ENCODE results near the gene SLC2A9. TPM values are rescaled to one million over a fixed set of nuclear protein-coding genes. Genes with fewer than 3 reads are reported as not detected.
A peak's percentile ranks its signal among the peaks of the same experiment; 100 is the strongest.
"Not testable (repeated sequence)": the region's sequence is repeated elsewhere in the genome, so short reads cannot be mapped to it uniquely, and the experiment has no call there.

Gene SLC2A9
- total RNA-seq, 2 experiments from 2014 or later = 0.77 to 1.6 TPM

- DNase-seq (no peak), ATAC-seq (ENCODE audit: low read depth) (no peak)
- no peaks in the 10 kb centered on the region for H3K9me3 Mint-ChIP-seq
- peaks cover 13% of the 10 kb centered on the region for H3K4me1 Mint-ChIP-seq
- no peak overlapping the region for H3K27ac Mint-ChIP-seq
- H3K36me3 Mint-ChIP-seq = peaks cover 3% of the 10 kb centered on the region
- POLR2A ChIA-PET = no interaction called here
- H3K27me3 Mint-ChIP-seq = no peaks in the 10 kb centered on the region
- no peak overlapping the region for H3K4me3 Mint-ChIP-seq
Observed at GRCh38 chr4:9989918-9990635, 31.2 kb downstream of the SLC2A9 start.

- DNase-seq = no peak
- Mint-ChIP-seq H3K36me3 (peaks cover 2% of the 10 kb centered on the region), H3K9me3 (no peaks in the 10 kb centered on the region), H3K4me1 (peaks cover 3% of the 10 kb centered on the region), H3K4me3 (no peak overlapping the region), H3K27ac (no peak overlapping the region), H3K27me3 (no peaks in the 10 kb centered on the region)
- POLR2A ChIA-PET = no interaction called here
- ATAC-seq (ENCODE audit: low read depth) = no peak
Observed at GRCh38 chr4:9988933-9989332, 32.4 kb downstream of the SLC2A9 start.

DNA sequence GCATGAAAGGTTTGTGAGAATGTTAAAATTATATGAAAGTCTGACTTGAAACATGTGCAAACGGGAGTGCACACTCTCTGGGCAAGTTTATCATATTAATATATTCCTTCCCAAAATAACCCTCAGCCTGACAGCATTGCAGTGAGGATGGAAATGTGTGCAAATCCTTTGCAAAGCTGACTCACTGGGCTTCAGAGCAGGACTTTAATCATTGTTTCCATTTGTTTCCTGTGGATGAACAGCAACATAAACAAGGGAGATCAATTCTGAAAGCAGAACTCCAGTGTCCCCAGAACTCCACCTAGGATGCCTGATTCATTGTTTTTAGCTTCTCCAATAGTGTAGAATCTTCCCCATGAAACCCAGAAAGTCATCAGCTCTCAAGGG is 32.9 kb downstream of the SLC2A9 start:
- Mint-ChIP-seq H3K4me1 (no peaks in the 10 kb centered on the region), H3K9me3 (no peaks in the 10 kb centered on the region), H3K36me3 (peaks cover 2% of the 10 kb centered on the region), H3K4me3 (no peak overlapping the region), H3K27me3 (no peaks in the 10 kb centered on the region), H3K27ac (no peak overlapping the region)
- no peak for DNase-seq
- POLR2A ChIA-PET = no interaction called here
- no peak for ATAC-seq (ENCODE audit: low read depth)

- no peak for DNase-seq
- H3K9me3 Mint-ChIP-seq = no peaks in the 10 kb centered on the region
- H3K4me1 Mint-ChIP-seq = no peaks in the 10 kb centered on the region
- H3K27ac Mint-ChIP-seq = no peak overlapping the region
- ATAC-seq (ENCODE audit: low read depth) = no peak
- no peaks in the 10 kb centered on the region for H3K27me3 Mint-ChIP-seq
- H3K4me3 Mint-ChIP-seq = no peak overlapping the region
- peaks cover 2% of the 10 kb centered on the region for H3K36me3 Mint-ChIP-seq
- POLR2A ChIA-PET = no interaction called here
Observed at GRCh38 chr4:9987749-9988362, 33.4 kb downstream of the SLC2A9 start.

DNA sequence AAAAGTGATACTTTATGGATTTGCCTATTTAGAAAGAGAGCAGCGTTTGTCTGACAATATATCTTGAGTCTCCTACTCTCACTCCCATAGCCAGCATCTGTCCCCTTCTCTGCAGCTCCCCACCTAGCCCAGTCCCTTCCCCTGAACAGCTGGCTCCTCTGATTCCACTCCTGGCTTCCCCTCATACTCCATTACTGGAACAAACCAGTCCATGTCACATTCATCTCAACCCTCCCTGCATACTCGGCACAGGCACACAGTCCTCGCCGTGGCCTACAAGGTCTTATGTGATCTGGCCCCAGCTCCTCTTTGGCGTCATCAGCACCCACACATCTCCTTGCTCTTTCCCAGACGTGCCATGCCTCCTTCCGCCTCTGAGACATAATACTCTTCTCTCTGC is 36.7 kb downstream of the SLC2A9 start:
- peaks cover 3% of the 10 kb centered on the region for H3K27me3 Mint-ChIP-seq
- no peaks in the 10 kb centered on the region for H3K4me1 Mint-ChIP-seq
- no peak overlapping the region for H3K4me3 Mint-ChIP-seq
- no peak overlapping the region for H3K27ac Mint-ChIP-seq
- no peak for DNase-seq
- POLR2A ChIA-PET = no interaction called here
- H3K36me3 Mint-ChIP-seq = peaks cover 7% of the 10 kb centered on the region
- H3K9me3 Mint-ChIP-seq = peaks cover 5% of the 10 kb centered on the region
- no peak for ATAC-seq (ENCODE audit: low read depth)

GRCh38 chr4:9983211-9983610 is 38.1 kb downstream of the SLC2A9 start:
- POLR2A ChIA-PET = no interaction called here
- no peak overlapping the region for H3K4me3 Mint-ChIP-seq
- no peak for ATAC-seq (ENCODE audit: low read depth)
- DNase-seq = no peak
- H3K27ac Mint-ChIP-seq = no peak overlapping the region
- H3K9me3 Mint-ChIP-seq = peaks cover 5% of the 10 kb centered on the region
- no peaks in the 10 kb centered on the region for H3K4me1 Mint-ChIP-seq
- H3K36me3 Mint-ChIP-seq = peaks cover 7% of the 10 kb centered on the region
- peaks cover 5% of the 10 kb centered on the region for H3K27me3 Mint-ChIP-seq

DNA sequence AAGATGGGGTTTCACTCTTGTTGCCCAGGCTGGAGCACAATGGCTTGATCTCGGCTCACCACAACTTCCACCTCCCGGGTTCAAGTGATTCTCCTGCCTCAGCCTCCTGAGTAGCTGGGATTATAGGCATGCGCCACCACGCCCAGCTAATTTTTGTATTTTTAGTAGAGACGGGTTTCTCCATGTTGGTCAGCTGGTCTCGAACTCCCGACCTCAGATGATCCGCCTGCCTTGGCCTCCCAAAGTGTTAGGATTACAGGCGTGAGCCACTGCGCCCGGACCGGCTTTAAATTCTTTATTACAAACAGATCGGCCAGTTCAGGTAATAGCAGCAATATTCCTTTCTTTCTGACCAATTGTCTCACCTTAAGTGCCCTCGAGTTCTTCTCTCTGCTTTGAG is 39.4 kb downstream of the SLC2A9 start:
- H3K36me3 Mint-ChIP-seq; H3K27ac Mint-ChIP-seq; DNase-seq; ATAC-seq (ENCODE audit: low read depth); H3K4me1 Mint-ChIP-seq; H3K27me3 Mint-ChIP-seq; H3K9me3 Mint-ChIP-seq; POLR2A ChIA-PET; H3K4me3 Mint-ChIP-seq: not testable (repeated sequence)

- ATAC-seq (ENCODE audit: low read depth) (no peak), DNase-seq (no peak)
- H3K9me3 Mint-ChIP-seq = peaks cover 5% of the 10 kb centered on the region
- H3K27ac Mint-ChIP-seq = no peak overlapping the region
- H3K4me3 Mint-ChIP-seq = no peak overlapping the region
- H3K4me1 Mint-ChIP-seq = peaks cover 11% of the 10 kb centered on the region
- POLR2A ChIA-PET = no interaction called here
- peaks cover 8% of the 10 kb centered on the region for H3K36me3 Mint-ChIP-seq
- peaks cover 8% of the 10 kb centered on the region for H3K27me3 Mint-ChIP-seq
Observed at GRCh38 chr4:9980898-9981297, 40.4 kb downstream of the SLC2A9 start.

GRCh38 chr4:9979101-9979701 is 42.1 kb downstream of the SLC2A9 start:
- peaks cover 10% of the 10 kb centered on the region for H3K36me3 Mint-ChIP-seq
- no peak for DNase-seq
- H3K9me3 Mint-ChIP-seq = peaks cover 5% of the 10 kb centered on the region
- H3K27ac Mint-ChIP-seq = no peak overlapping the region
- POLR2A ChIA-PET = no interaction called here
- no peak for ATAC-seq (ENCODE audit: low read depth)
- peaks cover 8% of the 10 kb centered on the region for H3K27me3 Mint-ChIP-seq
- H3K4me1 Mint-ChIP-seq = peaks cover 13% of the 10 kb centered on the region
- no peak overlapping the region for H3K4me3 Mint-ChIP-seq

DNA sequence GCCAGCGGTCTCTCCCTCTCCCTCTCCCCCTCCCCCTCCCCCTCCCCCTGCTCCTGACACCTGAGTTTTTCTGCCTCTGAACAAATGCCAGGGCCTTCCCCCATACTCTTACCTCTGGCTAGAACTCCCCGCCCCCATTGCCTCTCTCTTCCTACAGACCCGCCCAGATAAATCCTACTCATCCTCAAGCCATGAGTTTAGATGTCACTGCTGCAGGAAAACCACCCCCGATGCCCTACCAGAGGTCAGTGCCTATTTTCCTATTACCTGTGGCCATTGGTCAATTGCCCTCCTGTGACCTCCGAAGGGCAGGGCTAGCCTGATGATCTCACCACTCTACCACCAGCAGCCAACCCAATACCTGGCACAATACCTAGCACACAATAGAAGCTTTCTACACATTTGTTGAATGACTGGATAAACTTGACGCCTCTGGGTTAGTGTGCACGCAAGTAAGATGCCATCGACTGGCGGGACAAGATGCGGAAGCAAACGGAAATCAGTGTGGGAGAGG is 43.7 kb downstream of the SLC2A9 start:
- DNase-seq (no peak), ATAC-seq (ENCODE audit: low read depth) (no peak)
- POLR2A ChIA-PET = no interaction called here
- H3K36me3 Mint-ChIP-seq = peaks cover 17% of the 10 kb centered on the region
- no peak overlapping the region for H3K4me3 Mint-ChIP-seq
- peaks cover 10% of the 10 kb centered on the region for H3K27me3 Mint-ChIP-seq
- H3K9me3 Mint-ChIP-seq = peaks cover 11% of the 10 kb centered on the region
- peaks cover 15% of the 10 kb centered on the region for H3K4me1 Mint-ChIP-seq
- no peak overlapping the region for H3K27ac Mint-ChIP-seq

DNA sequence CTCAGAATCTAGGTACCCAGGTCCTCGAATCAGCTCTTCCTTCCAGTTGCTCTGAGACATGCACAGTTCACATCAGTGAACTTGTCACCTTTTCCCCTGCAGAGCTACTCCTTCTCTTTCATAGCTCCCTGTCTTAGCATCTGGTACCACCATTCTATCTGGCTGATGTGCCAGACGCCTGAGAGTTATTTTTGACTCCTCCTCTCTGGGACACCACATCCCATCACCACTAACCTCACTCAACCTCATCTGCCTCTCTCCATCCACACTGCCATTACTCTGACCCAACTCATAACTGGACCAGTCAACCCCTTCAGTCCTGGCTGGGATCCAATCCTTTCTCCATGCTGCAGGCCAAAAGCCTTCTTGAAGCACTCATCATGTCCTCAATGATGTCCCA is 44.5 kb downstream of the SLC2A9 start:
- POLR2A ChIA-PET = no interaction called here
- H3K4me1 Mint-ChIP-seq = peaks cover 21% of the 10 kb centered on the region
- peaks cover 12% of the 10 kb centered on the region for H3K9me3 Mint-ChIP-seq
- H3K27ac Mint-ChIP-seq = no peak overlapping the region
- H3K36me3 Mint-ChIP-seq = peaks cover 21% of the 10 kb centered on the region
- H3K27me3 Mint-ChIP-seq = peaks cover 10% of the 10 kb centered on the region
- peak; percentile 52 for ATAC-seq (ENCODE audit: low read depth)
- DNase-seq = no peak
- no peak overlapping the region for H3K4me3 Mint-ChIP-seq

DNA sequence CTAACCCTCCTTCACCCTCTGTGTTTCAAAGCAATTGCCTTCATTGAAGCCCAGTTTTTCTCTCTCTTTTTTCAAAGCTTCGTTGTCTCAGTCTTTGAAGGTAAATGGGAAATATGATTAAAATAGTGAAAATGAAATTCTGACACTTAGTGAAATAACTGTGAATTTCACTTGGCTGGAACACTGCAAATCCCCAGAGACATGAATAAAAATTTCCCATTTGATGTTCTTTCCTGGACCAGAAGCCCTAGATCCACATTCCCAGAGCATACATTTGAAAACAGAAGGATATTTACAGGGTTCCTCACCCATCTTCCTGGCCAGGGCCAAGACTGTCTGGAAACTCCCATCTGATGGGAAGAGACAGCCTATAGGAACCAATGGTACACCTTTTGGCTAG is 45.0 kb downstream of the SLC2A9 start:
- H3K27me3 Mint-ChIP-seq = peaks cover 10% of the 10 kb centered on the region
- DNase-seq (no peak), ATAC-seq (ENCODE audit: low read depth) (no peak)
- H3K36me3 Mint-ChIP-seq = peaks cover 25% of the 10 kb centered on the region
- POLR2A ChIA-PET = no interaction called here
- no peak overlapping the region for H3K27ac Mint-ChIP-seq
- peaks cover 25% of the 10 kb centered on the region for H3K4me1 Mint-ChIP-seq
- H3K4me3 Mint-ChIP-seq = no peak overlapping the region
- peaks cover 12% of the 10 kb centered on the region for H3K9me3 Mint-ChIP-seq

DNA sequence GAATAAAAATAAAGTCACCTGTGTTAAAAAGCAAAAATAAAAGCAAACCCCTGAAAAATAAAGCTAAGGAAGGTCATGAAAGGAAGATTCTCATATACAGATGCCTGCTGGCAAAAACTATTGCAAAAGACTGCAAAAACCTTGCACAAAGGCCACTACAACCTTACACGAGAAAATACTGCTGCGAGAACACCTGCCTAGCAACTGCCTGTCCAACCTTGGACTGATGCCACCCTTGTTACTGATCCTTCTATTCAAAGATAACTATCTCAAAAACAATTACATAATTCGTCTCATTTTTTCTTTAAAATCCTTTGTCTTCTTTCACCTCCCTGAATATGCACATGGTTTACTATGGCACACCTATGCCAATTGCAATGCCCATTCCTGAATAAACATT is 49.6 kb downstream of the SLC2A9 start:
- peaks cover 3% of the 10 kb centered on the region for H3K27me3 Mint-ChIP-seq
- H3K4me1 Mint-ChIP-seq = peaks cover 40% of the 10 kb centered on the region
- no peak overlapping the region for H3K4me3 Mint-ChIP-seq
- POLR2A ChIA-PET = no interaction called here
- H3K36me3 Mint-ChIP-seq = peaks cover 34% of the 10 kb centered on the region
- DNase-seq (no peak), ATAC-seq (ENCODE audit: low read depth) (no peak)
- H3K27ac Mint-ChIP-seq = no peak overlapping the region
- peaks cover 18% of the 10 kb centered on the region for H3K9me3 Mint-ChIP-seq
